ENCODE results near the gene SHISA7. TPM values are rescaled to one million over a fixed set of nuclear protein-coding genes. Genes with fewer than 3 reads are reported as not detected.

SHISA7 gene
- total and polyA plus RNA-seq, 4 donors = 1.6 TPM; not detected in 3

- Histone ChIP-seq H3K4me3 (ENCODE audit: low read depth in 1 of 3, low read length in 3 of 3) (no peak overlapping the region), H3K4me1 (ENCODE audit: control insufficient read depth in 4 of 4, insufficient read depth in 4 of 4, low read length in 3 of 4) (peaks cover 6 to 21% (median 14%) of the 10 kb centered on the region in 4 donors), H3K27ac (ENCODE audit: low read depth in 1 of 2, low read length in 2 of 2) (peak overlapping the region; percentile 55 to 75), H3K9ac (ENCODE audit: low read depth in 1 of 2, low read length in 2 of 2) (peak overlapping the region in 1 of 2 donors; percentile 0), H3K9me3 (ENCODE audit: control insufficient read depth in 4 of 4, low read length in 3 of 4) (no peaks in the 10 kb centered on the region), H3K27me3 (ENCODE audit: control insufficient read depth in 4 of 4, insufficient read depth in 4 of 4, low read length in 3 of 4) (no peaks in the 10 kb centered on the region), H3K36me3 (ENCODE audit: control insufficient read depth in 4 of 4, insufficient read depth in 3 of 4, low read depth in 1 of 4, low read length in 3 of 4) (no peaks in the 10 kb centered on the region)
- TF ChIP-seq RXRA (IDR thresholded peaks at IDR 0.05) = peak; percentile 65 to 68
- TF ChIP-seq RAD21 (IDR thresholded peaks at IDR 0.05) = peak; percentile 72 to 81
- peak; percentile 88 for TF ChIP-seq SP1 (IDR thresholded peaks at IDR 0.05)
- TF ChIP-seq EGR1 (IDR thresholded peaks at IDR 0.05; ENCODE audit: low read depth in 2 of 2) = no peak
- peak; percentile 97 for TF ChIP-seq CTCF (IDR thresholded peaks at IDR 0.05; ENCODE audit: low read depth, low read length, missing input control)
- no peak for TF ChIP-seq REST (IDR thresholded peaks at IDR 0.05)
- TF ChIP-seq YY1 (IDR thresholded peaks at IDR 0.05) = peak; percentile 39
- TF ChIP-seq GABPA (IDR thresholded peaks at IDR 0.05 in 1 of 2, conservative IDR thresholded peaks at IDR 0.05 in 1 of 2) = peak in 1 of 2 donors; percentile 73
- TF ChIP-seq NR2F2 (IDR thresholded peaks at IDR 0.05) = peak; percentile 83
- TF ChIP-seq HNF4G (IDR thresholded peaks at IDR 0.05) = peak; percentile 65
- TF ChIP-seq FOXA1 (IDR thresholded peaks at IDR 0.05) = no peak
- peak; percentile 89 to 90 for TF ChIP-seq HNF4A (conservative IDR thresholded peaks at IDR 0.05)
- TF ChIP-seq JUND (IDR thresholded peaks at IDR 0.05) = no peak
- TF ChIP-seq ZBTB33 (IDR thresholded peaks at IDR 0.05) = no peak
- no peak for TF ChIP-seq TAF1 (conservative IDR thresholded peaks at IDR 0.05)
- peak; percentile 68 for TF ChIP-seq MAX (IDR thresholded peaks at IDR 0.05)
- TF ChIP-seq FOXA2 (IDR thresholded peaks at IDR 0.05) = no peak
- TF ChIP-seq ATF3 (IDR thresholded peaks at IDR 0.05) = no peak
- 29% methylated on average over 29 of the region's 29 CpGs for WGBS
- DNase-seq (ENCODE audit: low spot score) = peak; percentile 89
These were observed 24.3 kb upstream of the SHISA7 start for GRCh38 chr19:55467236-55468053.
